Mesothelial cell of epicardium (in vitro differentiated cells): Measurements from ENCODE around the gene LMX1A. TPM values are rescaled to one million over a fixed set of nuclear protein-coding genes. Genes with fewer than 3 reads are reported as not detected.

ENCODE experiments used
- DNase-seq, 2 experiments: peaks; one replicate each; pipeline ENCODE4 v3.0.0; 2021; ENCODE audit warnings: low spot score in 2 of 2; ENCODE audit not compliant: unreplicated experiment in 2 of 2
- H3K27ac Mint-ChIP-seq: 2 replicates; pipeline ENCODE4 v1.8.0; 2021; ENCODE audit warnings: mixed read lengths
- H3K27me3 Mint-ChIP-seq: 2 replicates; pipeline ENCODE4 v1.8.0; 2021; ENCODE audit warnings: low read depth, mixed read lengths
- H3K36me3 Mint-ChIP-seq: 2 replicates; pipeline ENCODE4 v1.8.0; 2021; ENCODE audit warnings: mixed read lengths
- H3K4me1 Mint-ChIP-seq: 2 replicates; pipeline ENCODE4 v1.8.0; 2021; ENCODE audit warnings: mixed read lengths
- H3K4me3 Mint-ChIP-seq: 2 replicates; pipeline ENCODE4 v1.8.0; 2021; ENCODE audit warnings: mild to moderate bottlenecking, moderate library complexity, mixed read lengths
- H3K9me3 Mint-ChIP-seq: 2 replicates; pipeline ENCODE4 v1.8.0; 2021; ENCODE audit warnings: mixed read lengths
- total RNA-seq: library from RNA; stranded (reverse); gene quantifications from 3 replicates; pipeline ENCODE4 v1.2.1, GENCODE V29; 2021
- TF ChIP-seq, protein P1 (sequence below): fragments of 200-600 bp; sonication (generic); IDR thresholded peaks from one replicate; pipeline ENCODE4 v1.5.0; 2021; ENCODE audit warnings: antibody characterized with exemption; ENCODE audit not compliant: unreplicated experiment

LMX1A gene
- total RNA-seq, 1 donor from 2014 or later, result 0.18 TPM

- peaks cover 86% of the 10 kb centered on the region for H3K27me3 Mint-ChIP-seq
- no peak overlapping the region for H3K27ac Mint-ChIP-seq
- H3K4me1 Mint-ChIP-seq, result peaks cover 12% of the 10 kb centered on the region
- H3K9me3 Mint-ChIP-seq, result peaks cover 12% of the 10 kb centered on the region
- no peak overlapping the region for H3K4me3 Mint-ChIP-seq
- DNase-seq, result no peak
- no peaks in the 10 kb centered on the region for H3K36me3 Mint-ChIP-seq
- TF ChIP-seq, protein P1, sequence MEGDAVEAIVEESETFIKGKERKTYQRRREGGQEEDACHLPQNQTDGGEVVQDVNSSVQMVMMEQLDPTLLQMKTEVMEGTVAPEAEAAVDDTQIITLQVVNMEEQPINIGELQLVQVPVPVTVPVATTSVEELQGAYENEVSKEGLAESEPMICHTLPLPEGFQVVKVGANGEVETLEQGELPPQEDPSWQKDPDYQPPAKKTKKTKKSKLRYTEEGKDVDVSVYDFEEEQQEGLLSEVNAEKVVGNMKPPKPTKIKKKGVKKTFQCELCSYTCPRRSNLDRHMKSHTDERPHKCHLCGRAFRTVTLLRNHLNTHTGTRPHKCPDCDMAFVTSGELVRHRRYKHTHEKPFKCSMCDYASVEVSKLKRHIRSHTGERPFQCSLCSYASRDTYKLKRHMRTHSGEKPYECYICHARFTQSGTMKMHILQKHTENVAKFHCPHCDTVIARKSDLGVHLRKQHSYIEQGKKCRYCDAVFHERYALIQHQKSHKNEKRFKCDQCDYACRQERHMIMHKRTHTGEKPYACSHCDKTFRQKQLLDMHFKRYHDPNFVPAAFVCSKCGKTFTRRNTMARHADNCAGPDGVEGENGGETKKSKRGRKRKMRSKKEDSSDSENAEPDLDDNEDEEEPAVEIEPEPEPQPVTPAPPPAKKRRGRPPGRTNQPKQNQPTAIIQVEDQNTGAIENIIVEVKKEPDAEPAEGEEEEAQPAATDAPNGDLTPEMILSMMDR, result no peak
Observed at GRCh38 chr1:165316153-165316772, 40.3 kb downstream of the LMX1A start.

DNA sequence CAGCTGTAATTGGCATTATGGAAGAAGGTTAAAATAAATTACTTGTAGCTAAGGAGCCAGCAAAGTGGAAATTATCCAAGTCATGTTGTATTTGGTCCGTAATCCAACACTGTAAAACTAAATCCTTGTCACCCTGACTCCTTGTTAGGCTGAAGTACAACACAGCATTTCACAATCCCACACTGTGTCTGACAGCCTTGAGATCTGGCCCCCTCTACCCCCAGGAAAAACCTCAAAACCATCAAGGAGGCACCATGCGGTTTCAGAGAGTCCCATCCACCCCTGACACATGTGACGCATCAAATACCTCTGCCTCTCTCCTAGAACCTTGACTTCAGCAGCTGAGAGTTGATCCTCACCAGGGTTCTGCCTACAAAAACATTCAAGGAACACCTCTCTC is 41.0 kb downstream of the LMX1A start:
- TF ChIP-seq, protein P1, result no peak
- H3K9me3 Mint-ChIP-seq, result peaks cover 8% of the 10 kb centered on the region
- peaks cover 12% of the 10 kb centered on the region for H3K4me1 Mint-ChIP-seq
- no peaks in the 10 kb centered on the region for H3K36me3 Mint-ChIP-seq
- H3K27me3 Mint-ChIP-seq, result peaks cover 87% of the 10 kb centered on the region
- H3K27ac Mint-ChIP-seq, result no peak overlapping the region
- DNase-seq, result no peak
- H3K4me3 Mint-ChIP-seq, result no peak overlapping the region

DNA sequence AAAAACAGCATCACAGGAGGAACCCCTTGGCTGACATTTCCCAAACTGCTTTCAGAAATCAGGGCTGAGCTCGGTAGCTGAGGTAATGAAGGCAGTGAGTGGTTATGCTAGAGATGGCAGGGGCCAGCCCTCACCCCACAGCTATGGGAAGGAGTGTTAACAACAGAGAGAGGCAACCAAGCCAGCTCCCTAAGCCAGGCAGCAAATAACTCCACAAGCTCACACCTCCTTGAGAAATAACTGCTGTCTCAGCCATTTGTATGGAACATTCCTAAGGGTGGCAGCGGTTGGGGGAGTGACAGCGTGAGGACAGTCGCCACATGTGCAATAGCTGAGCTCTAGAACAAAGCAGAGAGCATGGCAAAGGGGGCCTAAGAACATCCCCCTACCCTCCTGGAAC is 42.6 kb downstream of the LMX1A start:
- no peaks in the 10 kb centered on the region for H3K36me3 Mint-ChIP-seq
- H3K27ac Mint-ChIP-seq, result no peak overlapping the region
- TF ChIP-seq, protein P1, result no peak
- peaks cover 12% of the 10 kb centered on the region for H3K4me1 Mint-ChIP-seq
- no peak for DNase-seq
- H3K27me3 Mint-ChIP-seq, result peaks cover 91% of the 10 kb centered on the region
- H3K4me3 Mint-ChIP-seq, result no peak overlapping the region
- H3K9me3 Mint-ChIP-seq, result peaks cover 8% of the 10 kb centered on the region

GRCh38 chr1:165312591-165312990 is 43.9 kb downstream of the LMX1A start:
- Mint-ChIP-seq H3K9me3 (peaks cover 8% of the 10 kb centered on the region), H3K36me3 (no peaks in the 10 kb centered on the region), H3K4me3 (no peak overlapping the region), H3K27me3 (peaks cover 90% of the 10 kb centered on the region), H3K4me1 (peaks cover under 1% of the 10 kb centered on the region), H3K27ac (no peak overlapping the region)
- TF ChIP-seq, protein P1, result no peak
- no peak for DNase-seq

DNA sequence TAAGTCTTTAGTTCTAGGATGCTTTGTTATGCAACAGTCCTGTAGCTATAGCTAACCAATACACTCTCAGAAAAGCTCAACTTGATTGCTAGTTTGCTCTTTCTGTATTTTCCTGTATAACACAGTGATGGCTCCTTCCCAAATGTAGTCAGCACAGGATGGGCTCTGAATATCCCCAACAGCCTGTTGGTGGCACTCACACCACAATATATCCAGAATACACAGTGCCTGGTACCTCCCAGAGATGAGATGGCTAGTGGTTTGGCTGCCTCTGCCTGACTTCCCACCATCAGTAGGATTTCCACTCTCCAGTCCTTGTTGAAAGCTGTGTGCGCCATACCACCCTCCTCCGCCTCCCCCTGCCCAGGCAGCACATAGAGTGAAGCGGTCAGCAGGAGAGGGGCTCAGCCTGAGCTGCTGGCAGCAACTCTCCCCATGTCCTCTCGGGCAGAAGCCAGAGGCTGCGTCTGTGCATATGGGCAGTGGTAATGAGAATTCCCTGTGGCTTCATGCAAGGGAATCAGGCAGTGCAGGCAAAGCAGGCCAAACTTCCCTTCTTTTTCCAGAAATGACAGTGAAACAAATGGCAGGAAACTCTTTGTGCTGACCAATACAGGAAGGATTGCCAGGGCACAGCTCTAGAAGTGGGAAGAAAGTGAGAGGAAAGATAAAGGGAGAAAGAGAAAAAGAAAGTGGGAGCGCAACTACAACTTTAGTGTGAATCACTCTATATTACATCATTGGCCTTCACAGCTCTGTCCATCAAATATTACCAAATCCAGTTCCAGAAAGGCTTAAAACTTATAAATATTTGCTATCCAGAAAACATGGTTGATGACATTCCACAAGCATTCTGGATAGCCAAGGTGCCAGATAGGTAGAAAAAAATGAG is 49.7 kb downstream of the LMX1A start:
- Mint-ChIP-seq H3K4me1 (no peaks in the 10 kb centered on the region), H3K36me3 (no peaks in the 10 kb centered on the region), H3K27me3 (peaks cover 89% of the 10 kb centered on the region), H3K4me3 (no peak overlapping the region), H3K27ac (no peak overlapping the region), H3K9me3 (no peaks in the 10 kb centered on the region)
- no peak for DNase-seq
- TF ChIP-seq, protein P1, result no peak
